HEK293 (cell line): ENCODE measurements around the gene NRP2.

ENCODE experiments used
- ZFP3 ChIP-seq: fragments of 450-650 bp; formaldehyde crosslinking; IDR thresholded peaks from 2 replicates; pipeline ENCODE4 v1.5.1; 2016; ENCODE audit warnings: low read depth, missing biosample characterization, missing genetic modification characterization
- ZNF473 ChIP-seq: fragments of 450-650 bp; formaldehyde crosslinking; IDR thresholded peaks from 2 replicates; pipeline ENCODE4 v1.5.1; 2017; ENCODE audit warnings: missing biosample characterization, missing genetic modification characterization

DNA sequence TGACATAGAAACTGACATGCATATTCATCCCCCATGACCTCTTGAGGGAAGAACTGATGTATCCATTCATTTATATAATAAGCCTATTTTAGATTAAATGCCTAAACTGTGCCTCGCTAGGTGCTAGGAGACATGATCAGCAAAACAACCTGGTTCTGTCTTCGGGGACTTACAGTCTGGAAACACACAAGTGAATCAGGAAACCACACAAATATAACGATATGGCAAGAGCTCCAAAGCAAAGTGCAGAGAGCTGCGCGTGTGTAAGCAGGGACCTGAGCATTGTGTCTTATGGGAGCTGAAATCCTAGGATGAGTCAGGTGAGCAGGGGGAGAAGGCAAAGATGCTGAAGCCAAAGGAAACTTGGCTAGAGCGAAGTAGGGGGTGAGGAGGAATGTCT, 120.6 kb downstream of the NRP2 start:
- TF ChIP-seq ZFP3 (tag by site-specific recombination) (no peak), ZNF473 (tag by site-specific recombination) (no peak)
